Measurements from ENCODE around the gene CCDC73. TPM values are rescaled to one million over a fixed set of nuclear protein-coding genes. Genes with fewer than 3 reads are reported as not detected.
A peak's percentile ranks its signal among the peaks of the same experiment; 100 is the strongest.

Gene CCDC73
- total and polyA plus RNA-seq, 10 of the 15 experiments (the other 5 are each of a cell fraction or from before 2014, with no cell fraction given) = 0.05 to 0.57 (median 0.14) TPM

- no peak for TF ChIP-seq EGR1 (IDR thresholded peaks at IDR 0.05; ENCODE audit: borderline replicate concordance in 1 of 2, low read depth in 2 of 2, low read length in 2 of 2)
Observed at GRCh38 chr11:32635819-32636218, 158.6 kb downstream of the CCDC73 start (continued).

GRCh38 chr11:32630844-32631243 is 163.6 kb downstream of the CCDC73 start:
- Histone ChIP-seq H2AFZ (ENCODE audit: control insufficient read depth, low read depth, low read length) (no peak overlapping the region), H3K79me2 (ENCODE audit: control insufficient read depth, insufficient read depth, low read length) (no peaks in the 10 kb centered on the region), H3K4me2 (ENCODE audit: control insufficient read depth, insufficient read depth) (no peak overlapping the region), H3K9ac (ENCODE audit: control insufficient read depth, insufficient read depth, low read length) (no peak overlapping the region), H3K9me3 (replicated peaks; ENCODE audit: control insufficient read depth, insufficient read depth, low read length) (no peaks in the 10 kb centered on the region), H3K27ac (ENCODE audit: control insufficient read depth, insufficient read depth) (no peak overlapping the region), H3K27me3 (replicated peaks in 1 of 2; ENCODE audit: control insufficient read depth in 2 of 2, insufficient read depth in 2 of 2, low read length in 1 of 2) (no peaks in the 10 kb centered on the region), H3K4me3 (no peak overlapping the region), H3K4me1 (ENCODE audit: control insufficient read depth, insufficient read depth, low read length) (no peaks in the 10 kb centered on the region), H4K20me1 (ENCODE audit: control insufficient read depth, insufficient read depth) (no peaks in the 10 kb centered on the region), H3K36me3 (ENCODE audit: control insufficient read depth in 2 of 2, insufficient read depth in 2 of 2, low read length in 1 of 2) (no peaks in the 10 kb centered on the region)
- SMC1A ChIA-PET (ENCODE audit: uncharacterized antibody, unreplicated experiment) = interaction anchor here (1.0 kb wide), 1 partner anchor 19 kb away, joined by 6 read pairs; no protein-coding TSS in a partner anchor
- RAD21 ChIA-PET (ENCODE audit: unreplicated experiment) = no interaction called here
- CTCF ChIA-PET = no interaction called here
- in situ Hi-C loops (cut with MboI) = no loop called here
- BruUV-seq (replicated peaks) = no TSS peak
- ATAC-seq (no peak), DNase-seq (ENCODE audit: low read depth, low spot score) (no peak), FAIRE-seq (peak; percentile 44)
- POLR2A ChIA-PET = no interaction called here
- intact Hi-C loops (cut with micrococcal nuclease; ENCODE audit: unreplicated experiment) = no loop called here
- TF ChIP-seq MEF2B (IDR thresholded peaks at IDR 0.05; ENCODE audit: partially characterized antibody, poor library complexity, severe bottlenecking) (no peak), MYC (IDR thresholded peaks at IDR 0.05; ENCODE audit: insufficient read depth, insufficient read length, insufficient replicate concordance, low read length, severe bottlenecking) (no peak), PAX8 (IDR thresholded peaks at IDR 0.05) (no peak), ZBTB33 (IDR thresholded peaks at IDR 0.05) (no peak), BHLHE40 (IDR thresholded peaks at IDR 0.05; ENCODE audit: borderline replicate concordance in 1 of 2, low read depth in 2 of 2, low read length in 1 of 2) (no peak), HCFC1 (IDR thresholded peaks at IDR 0.05; ENCODE audit: low read length) (no peak), ZBTB40 (IDR thresholded peaks at IDR 0.05; ENCODE audit: borderline replicate concordance) (no peak), BCL11A (IDR thresholded peaks at IDR 0.05; ENCODE audit: low read depth, low read length) (no peak), BCLAF1 (IDR thresholded peaks at IDR 0.05) (no peak), NR2F1 (conservative IDR thresholded peaks at IDR 0.05) (no peak), CHD2 (IDR thresholded peaks at IDR 0.05; ENCODE audit: borderline replicate concordance, low read depth, low read length) (no peak), FOS (IDR thresholded peaks at IDR 0.05; ENCODE audit: borderline replicate concordance, extremely low read depth, insufficient read length) (no peak)

All from GM12878 (cell line).